HG02571 (cell line): Measurements from ENCODE around the gene EPYC.

ENCODE experiments used
- ATAC-seq: cut with Tn5 transposase; IDR thresholded peaks from one replicate; pipeline ENCODE4 v1.9.1; 2021; ENCODE audit warnings: mild to moderate bottlenecking, moderate library complexity; ENCODE audit not compliant: unreplicated experiment

EPYC gene

GRCh38 chr12:90915353-90915752 lies 89.4 kb downstream of the EPYC start:
- no peak for ATAC-seq
